LNCAP (cell line): ENCODE data around the gene ATF7IP2.
A peak's percentile ranks its signal among the peaks of the same experiment; 100 is the strongest.

ENCODE experiments used
- TF ChIP-seq, protein P1 (sequence below): fragments of 450-650 bp; IDR thresholded peaks from 2 replicates; pipeline ENCODE4 v1.5.1; 2017; ENCODE audit warnings: mild to moderate bottlenecking

The ATF7IP2 gene

DNA sequence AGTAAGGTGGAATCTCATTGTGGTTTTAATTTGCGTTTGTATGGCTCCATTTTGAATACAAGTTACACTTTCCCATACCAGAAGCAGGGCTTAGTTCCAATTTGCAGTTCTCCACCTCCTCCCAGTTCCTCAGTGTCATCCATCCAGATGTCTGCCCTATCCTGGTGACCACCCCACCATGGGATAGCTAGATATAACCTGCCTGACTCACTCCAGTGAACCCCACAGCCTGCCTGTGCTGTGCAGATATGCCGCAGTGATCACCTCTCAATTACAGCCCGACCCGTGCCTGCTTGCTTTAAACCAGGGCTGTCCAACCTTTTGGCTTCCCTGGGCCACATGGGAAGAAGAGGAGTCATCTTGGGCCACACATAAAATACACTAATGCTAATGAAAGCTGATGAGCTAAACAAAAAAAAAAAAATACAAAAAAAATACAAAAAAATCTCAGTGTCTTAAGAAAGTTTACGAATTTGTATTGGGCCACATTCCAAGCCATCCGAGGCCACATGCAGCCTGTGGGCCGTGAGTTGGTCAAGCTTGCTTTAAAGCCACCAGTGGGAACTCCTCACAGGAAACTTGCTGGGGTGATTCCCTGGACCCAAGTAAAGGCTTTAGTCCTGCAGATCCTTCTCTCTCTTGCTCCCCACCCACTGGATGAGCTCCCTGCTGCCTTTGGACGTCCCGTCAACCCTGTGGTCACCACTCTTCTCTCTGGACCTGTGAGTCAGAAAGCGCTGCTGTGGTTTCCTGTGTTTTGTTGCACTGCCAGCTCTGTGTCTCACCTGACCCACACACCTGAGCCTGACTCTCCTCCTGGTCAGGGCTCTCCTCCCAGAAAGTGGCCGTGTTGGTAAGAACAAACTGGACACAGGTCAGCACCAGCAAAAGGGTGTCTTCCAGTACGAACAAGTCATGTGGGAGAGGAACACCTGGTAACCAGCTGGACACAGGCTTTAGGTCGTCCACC lies 111.6 kb downstream of the ATF7IP2 start:
- TF ChIP-seq, protein P1, sequence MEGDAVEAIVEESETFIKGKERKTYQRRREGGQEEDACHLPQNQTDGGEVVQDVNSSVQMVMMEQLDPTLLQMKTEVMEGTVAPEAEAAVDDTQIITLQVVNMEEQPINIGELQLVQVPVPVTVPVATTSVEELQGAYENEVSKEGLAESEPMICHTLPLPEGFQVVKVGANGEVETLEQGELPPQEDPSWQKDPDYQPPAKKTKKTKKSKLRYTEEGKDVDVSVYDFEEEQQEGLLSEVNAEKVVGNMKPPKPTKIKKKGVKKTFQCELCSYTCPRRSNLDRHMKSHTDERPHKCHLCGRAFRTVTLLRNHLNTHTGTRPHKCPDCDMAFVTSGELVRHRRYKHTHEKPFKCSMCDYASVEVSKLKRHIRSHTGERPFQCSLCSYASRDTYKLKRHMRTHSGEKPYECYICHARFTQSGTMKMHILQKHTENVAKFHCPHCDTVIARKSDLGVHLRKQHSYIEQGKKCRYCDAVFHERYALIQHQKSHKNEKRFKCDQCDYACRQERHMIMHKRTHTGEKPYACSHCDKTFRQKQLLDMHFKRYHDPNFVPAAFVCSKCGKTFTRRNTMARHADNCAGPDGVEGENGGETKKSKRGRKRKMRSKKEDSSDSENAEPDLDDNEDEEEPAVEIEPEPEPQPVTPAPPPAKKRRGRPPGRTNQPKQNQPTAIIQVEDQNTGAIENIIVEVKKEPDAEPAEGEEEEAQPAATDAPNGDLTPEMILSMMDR, result no peak

DNA sequence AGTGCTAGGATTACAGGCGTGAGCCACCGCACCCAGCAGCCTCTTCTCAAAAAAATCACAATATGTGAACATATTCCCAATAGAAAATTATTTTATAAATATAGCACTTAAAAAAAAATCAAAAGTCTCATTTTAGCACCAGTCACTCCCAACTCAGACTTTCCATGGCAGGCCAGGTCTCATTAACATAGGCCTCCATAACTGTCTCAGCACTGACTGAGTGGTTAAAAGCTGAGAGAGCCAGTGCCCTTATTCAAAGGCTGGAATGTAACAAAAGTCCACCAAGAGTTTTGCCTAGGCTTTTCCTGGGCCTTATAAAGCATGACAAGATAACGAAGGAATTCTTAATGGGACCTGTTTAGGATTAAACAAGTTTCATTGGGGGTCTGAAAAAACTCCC lies 114.7 kb downstream of the ATF7IP2 start:
- TF ChIP-seq, protein P1, result no peak

DNA sequence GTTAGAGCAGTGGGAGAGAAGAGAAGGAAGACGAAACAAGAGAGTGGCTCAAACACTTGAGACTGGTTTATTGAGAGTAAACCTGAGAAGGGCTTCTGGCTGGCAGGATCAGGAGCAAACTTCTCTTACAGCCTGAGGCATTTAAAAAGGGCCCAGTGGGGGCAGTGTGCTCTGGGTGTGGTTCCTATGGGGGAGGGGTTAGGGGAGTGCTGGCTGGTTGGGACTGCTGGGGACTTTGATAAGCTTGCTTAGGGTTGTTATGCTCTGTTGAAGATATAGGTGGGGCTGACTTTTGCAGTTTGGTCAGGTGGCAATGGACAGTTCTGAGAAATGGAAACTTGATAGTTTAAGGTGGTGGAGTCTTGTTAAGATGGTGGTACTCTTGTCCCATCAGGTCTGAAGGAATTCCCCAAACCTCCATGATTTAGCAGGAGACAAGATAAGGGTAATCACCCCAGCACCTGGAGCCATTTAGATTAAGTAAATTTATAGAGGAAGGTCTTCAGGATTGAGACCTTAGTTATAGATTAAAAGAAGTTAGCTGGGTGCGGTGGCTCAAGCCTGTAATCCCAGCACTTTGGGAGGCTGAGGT lies 115.3 kb downstream of the ATF7IP2 start:
- TF ChIP-seq, protein P1, result no peak

DNA sequence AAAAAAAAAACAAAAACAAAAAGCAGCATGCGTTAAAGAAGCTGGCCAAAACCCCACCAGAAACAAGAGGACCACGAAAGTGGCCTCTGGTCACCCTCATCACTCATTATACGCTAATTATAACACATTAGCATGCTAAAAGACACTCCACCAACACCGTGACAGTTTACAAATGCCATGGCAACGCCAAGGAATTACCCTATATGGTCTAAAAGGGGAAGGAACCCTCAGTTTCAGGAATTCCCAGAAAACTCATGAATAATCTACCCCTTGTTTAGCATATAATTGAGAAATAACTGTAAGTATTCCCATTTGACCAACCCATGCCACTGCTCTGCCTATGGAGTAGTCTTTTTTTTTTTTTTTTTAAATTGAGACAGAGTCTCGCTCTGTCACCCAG lies 116.9 kb downstream of the ATF7IP2 start:
- TF ChIP-seq, protein P1, result no peak

DNA sequence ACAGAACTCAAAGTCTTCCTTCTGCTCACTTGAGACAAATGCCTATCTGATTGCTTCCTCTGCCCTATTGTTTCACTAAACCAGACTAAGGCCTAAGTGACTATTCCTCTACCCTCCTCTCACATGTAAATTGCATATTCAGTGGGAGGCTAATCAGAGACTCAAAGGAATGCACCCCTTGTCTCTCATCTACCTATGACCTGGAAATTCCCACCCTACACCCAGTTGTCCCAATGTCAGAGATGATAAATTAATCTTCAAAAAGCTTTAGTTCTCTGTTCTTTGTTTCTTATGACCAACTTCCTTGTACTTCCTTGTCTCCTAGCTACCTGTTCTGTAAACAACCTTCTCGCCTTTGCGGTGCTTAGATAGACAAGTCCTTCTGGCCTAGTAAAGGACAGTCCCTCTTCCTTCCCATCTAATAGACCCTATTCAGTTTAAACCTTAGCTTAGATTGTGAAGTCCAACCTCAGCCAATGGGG lies 118.6 kb downstream of the ATF7IP2 start:
- TF ChIP-seq, protein P1, result no peak

DNA sequence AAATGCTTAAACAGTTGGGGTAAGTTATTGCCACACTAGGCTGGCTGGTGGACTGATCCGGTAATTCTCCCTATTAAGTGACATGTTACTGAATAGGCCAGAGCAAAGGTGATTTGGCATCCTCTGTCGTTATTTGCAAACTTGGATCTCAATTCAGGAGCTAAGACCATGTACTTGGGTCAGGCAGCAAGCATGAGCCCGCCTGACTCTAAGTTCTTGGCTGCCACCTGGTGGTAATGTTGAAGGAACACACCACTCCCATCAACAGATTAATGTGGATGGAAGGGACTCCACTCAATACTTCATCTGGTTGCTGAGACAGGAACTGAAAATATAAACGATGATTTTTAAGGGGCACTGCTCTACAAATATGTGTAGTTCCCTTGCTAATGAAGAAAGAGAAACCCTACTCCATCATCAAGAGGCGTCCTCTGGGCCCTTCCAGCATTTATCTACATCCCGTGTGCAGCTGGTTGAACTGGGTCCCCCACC lies 123.7 kb downstream of the ATF7IP2 start:
- TF ChIP-seq, protein P1, result peak; percentile 75

DNA sequence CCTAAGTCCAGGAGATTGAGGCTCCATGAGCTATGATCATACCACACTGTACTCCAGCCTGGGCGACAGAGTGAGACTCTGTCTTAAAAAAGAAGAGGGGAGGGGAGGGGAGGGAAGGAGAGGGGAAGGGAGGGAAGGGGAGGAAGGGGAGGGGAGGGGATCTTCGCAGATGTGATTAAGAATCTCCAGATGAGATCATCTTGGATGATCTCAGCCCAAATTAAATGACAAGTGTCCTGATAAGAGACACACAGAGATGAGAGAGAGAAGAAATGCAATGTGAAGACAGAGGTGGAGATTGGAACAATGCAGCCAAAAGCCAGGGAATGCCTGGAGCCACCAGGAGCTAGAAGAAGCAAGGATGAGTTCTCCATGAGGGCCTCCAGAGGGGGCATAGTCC lies 124.4 kb downstream of the ATF7IP2 start:
- TF ChIP-seq, protein P1, result no peak
